ENCODE data around the gene RMRP. TPM values are rescaled to one million over a fixed set of nuclear protein-coding genes. Genes with fewer than 3 reads are reported as not detected.

RMRP gene
- total and polyA plus RNA-seq, 2 donors (not counting 1 experiment from before 2014, with no cell fraction given), result 7,890 TPM; not detected in 1

- DNase-seq (no peak), ATAC-seq (ENCODE audit: low read depth) (no peak)
- Mint-ChIP-seq H3K4me1 (peaks cover 66% of the 10 kb centered on the region), H3K9me3 (ENCODE audit: insufficient read depth) (no peaks in the 10 kb centered on the region), H3K4me3 (peak overlapping the region; percentile 68), H3K27ac (peak overlapping the region; percentile 91), H3K27me3 (no peaks in the 10 kb centered on the region)
- peaks cover 14% of the 10 kb centered on the region for H3K79me2 ChIP-seq (ENCODE audit: control insufficient read depth, insufficient read depth, low read length)
- H3K4me2 ChIP-seq (replicated peaks; ENCODE audit: low read depth, low read length, poor library complexity, severe bottlenecking), result peak overlapping the region; percentile 63
- TF ChIP-seq CTCF (IDR thresholded peaks at IDR 0.05) (no peak), EZH2 (IDR thresholded peaks at IDR 0.05; ENCODE audit: borderline replicate concordance, insufficient read depth, low read depth, low read length, poor library complexity, severe bottlenecking) (no peak)
- H3K4me3 ChIP-seq (ENCODE audit: control extremely low read depth in 1 of 5, extremely low read depth in 1 of 5, insufficient read depth in 1 of 5, low read depth in 2 of 5, low read length in 4 of 5), result peak overlapping the region in 2 of 5 experiments; percentile 5 to 45
- H3K27me3 ChIP-seq (replicated peaks in 1 of 4; ENCODE audit: control extremely low read depth in 1 of 4, control insufficient read depth in 3 of 4, insufficient read depth in 4 of 4, low read length in 3 of 4), result no peaks in the 10 kb centered on the region
- peaks cover 67 to 68% of the 10 kb centered on the region in 2 donors for H3K4me1 ChIP-seq (ENCODE audit: control insufficient read depth in 2 of 2, insufficient read depth in 2 of 2, low read length in 2 of 2)
- peaks cover 0 to 3% (median 0%) of the 10 kb centered on the region in 3 donors for H3K9me3 ChIP-seq (ENCODE audit: control extremely low read depth in 1 of 3, control insufficient read depth in 2 of 3, insufficient read depth in 1 of 3, low read length in 2 of 3)
- POLR2A ChIA-PET, result interaction anchor here (0.7 to 2.1 kb wide), 8 partner anchors 11 to 31 kb away, joined by 3 to 17 read pairs (median 5); partner anchors contain the start of genes CCDC107, RMRP and TESK1
- peak overlapping the region; percentile 88 to 95 for H3K27ac ChIP-seq (ENCODE audit: low read length in 2 of 2)
- intact Hi-C loops (cut with micrococcal nuclease), result loop anchor here (1.0 kb wide), 2 partner anchors 11 to 16 kb away; no protein-coding TSS in a partner anchor
- CTCF ChIA-PET, result interaction anchor here (0.9 to 3.1 kb wide), 8 partner anchors 10 to 96 kb away, joined by 3 to 19 read pairs (median 4); partner anchors contain the start of genes CREB3, SIT1 and TLN1
- no peak overlapping the region for H2AFZ ChIP-seq (ENCODE audit: insufficient read depth, low read depth, low read length, poor library complexity, severe bottlenecking)
- H3K36me3 ChIP-seq (replicated peaks in 1 of 2; ENCODE audit: control extremely low read depth in 1 of 2, control insufficient read depth in 1 of 2, extremely low read depth in 1 of 2, insufficient read depth in 2 of 2, low read length in 1 of 2), result peaks cover 0 to 3% of the 10 kb centered on the region in 2 experiments
- H4K20me1 ChIP-seq (ENCODE audit: control insufficient read depth, insufficient read depth, low read length, poor library complexity, severe bottlenecking), result no peaks in the 10 kb centered on the region
- peak overlapping the region; percentile 53 for H3K9ac ChIP-seq (ENCODE audit: low read length)
Measured at GRCh38 chr9:35635730-35636129, 22.1 kb downstream of the RMRP start.

- H3K9me3 Mint-ChIP-seq (ENCODE audit: insufficient read depth), result no peaks in the 10 kb centered on the region
- no peak overlapping the region for H3K27ac ChIP-seq (ENCODE audit: low read length in 2 of 2)
- H3K79me2 ChIP-seq (ENCODE audit: control insufficient read depth, insufficient read depth, low read length), result peaks cover 9% of the 10 kb centered on the region
- ChIA-PET POLR2A (interaction anchor here (0.7 to 1.8 kb wide), 2 partner anchors 10 to 98 kb away, joined by 4 to 9 read pairs; no protein-coding TSS in a partner anchor), CTCF (interaction anchor here (0.7 to 3.0 kb wide), 4 partner anchors 9 to 60 kb away, joined by 3 to 21 read pairs (median 4); partner anchors contain the start of gene TPM2)
- no peak overlapping the region for H3K9ac ChIP-seq (ENCODE audit: low read length)
- H3K36me3 ChIP-seq (replicated peaks in 1 of 2; ENCODE audit: control extremely low read depth in 1 of 2, control insufficient read depth in 1 of 2, extremely low read depth in 1 of 2, insufficient read depth in 2 of 2, low read length in 1 of 2), result no peaks in the 10 kb centered on the region
- 100% methylated on average over 5 of the region's 5 CpGs for WGBS (ENCODE audit: insufficient coverage)
- DNase-seq (no peak), ATAC-seq (ENCODE audit: low read depth) (no peak)
- H3K27ac Mint-ChIP-seq, result no peak overlapping the region
- no peaks in the 10 kb centered on the region for H3K27me3 Mint-ChIP-seq
- no peak overlapping the region for H2AFZ ChIP-seq (ENCODE audit: insufficient read depth, low read depth, low read length, poor library complexity, severe bottlenecking)
- H3K4me1 ChIP-seq (ENCODE audit: control insufficient read depth in 2 of 2, insufficient read depth in 2 of 2, low read length in 2 of 2), result peaks cover 22 to 24% of the 10 kb centered on the region in 2 donors
- H3K27me3 ChIP-seq (replicated peaks in 1 of 4; ENCODE audit: control extremely low read depth in 1 of 4, control insufficient read depth in 3 of 4, insufficient read depth in 4 of 4, low read length in 3 of 4), result no peaks in the 10 kb centered on the region
- H3K4me1 Mint-ChIP-seq, result peaks cover 46% of the 10 kb centered on the region
- H3K4me3 Mint-ChIP-seq, result no peak overlapping the region
- H3K4me2 ChIP-seq (replicated peaks; ENCODE audit: low read depth, low read length, poor library complexity, severe bottlenecking), result no peak overlapping the region
- no peaks in the 10 kb centered on the region for H3K9me3 ChIP-seq (ENCODE audit: control extremely low read depth in 1 of 3, control insufficient read depth in 2 of 3, insufficient read depth in 1 of 3, low read length in 2 of 3)
- no peak for TF ChIP-seq CTCF (IDR thresholded peaks at IDR 0.05)
- TF ChIP-seq EZH2 (IDR thresholded peaks at IDR 0.05; ENCODE audit: borderline replicate concordance, insufficient read depth, low read depth, low read length, poor library complexity, severe bottlenecking), result no peak
- no peak overlapping the region for H3K4me3 ChIP-seq (ENCODE audit: control extremely low read depth in 1 of 5, extremely low read depth in 1 of 5, insufficient read depth in 1 of 5, low read depth in 2 of 5, low read length in 4 of 5)
- H4K20me1 ChIP-seq (ENCODE audit: control insufficient read depth, insufficient read depth, low read length, poor library complexity, severe bottlenecking), result no peaks in the 10 kb centered on the region
- intact Hi-C loops (cut with micrococcal nuclease), result no loop called here
Measured at GRCh38 chr9:35629597-35629996, 28.2 kb downstream of the RMRP start.

Measured in B cell (primary cell).